ENCODE measurements around the gene GPX8. TPM values are rescaled to one million over a fixed set of nuclear protein-coding genes. Genes with fewer than 3 reads are reported as not detected.

Gene GPX8, protein sequence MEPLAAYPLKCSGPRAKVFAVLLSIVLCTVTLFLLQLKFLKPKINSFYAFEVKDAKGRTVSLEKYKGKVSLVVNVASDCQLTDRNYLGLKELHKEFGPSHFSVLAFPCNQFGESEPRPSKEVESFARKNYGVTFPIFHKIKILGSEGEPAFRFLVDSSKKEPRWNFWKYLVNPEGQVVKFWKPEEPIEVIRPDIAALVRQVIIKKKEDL
- 101 and 118 TPM in 2 replicates for total RNA-seq

GRCh38 chr5:55159763-55160492 is at the start of gene GPX8:
Gene GPX8 (plus strand): TSS chr5:55160171. CDS start chr5:55160193, 22 bp downstream.

GRCh38 chr5:55172937-55173686 is 13.1 kb downstream of the GPX8 start, which contains the start of gene CDC20B:
Gene CDC20B (minus strand): TSS chr5:55173177. CDS start chr5:55173000, 177 bp downstream.

Small RNA genes within 50 kb of the gene (small RNA-seq; reads per million reads assigned to genes)
- gene MIR449A: 0.42 reads per million
- gene MIR449B: not detected
- not detected for gene MIR449C

Other genes with a start within 250 kb of the GPX8 start
- gene ESM1, start 174.6 kb upstream of the GPX8 start, total RNA-seq: 411 and 422 TPM in 2 replicates
- not detected in 2 replicates for gene GZMK, start 135.9 kb upstream of the GPX8 start, total RNA-seq
- not detected in 2 replicates for gene GZMA, start 57.5 kb upstream of the GPX8 start, total RNA-seq
- gene CDC20B, start 13.0 kb downstream of the GPX8 start, total RNA-seq: 0.13 and 0.22 TPM in 2 replicates
- not detected in 2 replicates for gene MCIDAS, start 67.1 kb downstream of the GPX8 start, total RNA-seq
- gene CCNO, start 73.4 kb downstream of the GPX8 start, total RNA-seq: 0.13 and 0.65 TPM in 2 replicates
- 60.4 and 61.2 TPM in 2 replicates for gene DHX29, start 147.5 kb downstream of the GPX8 start, total RNA-seq
- gene MTREX, start 147.8 kb downstream of the GPX8 start, total RNA-seq: 200 and 251 TPM in 2 replicates